Keratinocyte (primary cell): ENCODE measurements around the gene HERC3. TPM values are rescaled to one million over a fixed set of nuclear protein-coding genes. Genes with fewer than 3 reads are reported as not detected.

Experiments
- DNase-seq: peaks from one replicate; pipeline ENCODE4 v3.0.0-alpha.2; 2011; ENCODE audit warnings: low read depth, missing footprints, low spot score
- FAIRE-seq: peaks from 2 replicates; lab custom pipeline; 2011; peaks lifted over from hg19 to GRCh38; lab: Jason Lieb, UNC
- H2AFZ ChIP-seq: 2 replicates; pipeline ENCODE4 v1.6.0; 2012; ENCODE audit warnings: low read length, control low read depth, inconsistent platforms; ENCODE audit not compliant: control insufficient read depth
- H3K27ac ChIP-seq: 2 replicates; pipeline ENCODE4 v1.5.1; 2011; ENCODE audit warnings: low read length; ENCODE audit not compliant: control insufficient read depth, insufficient read depth
- H3K27me3 ChIP-seq: 3 replicates; pipeline ENCODE4 v1.6.0; 2011; ENCODE audit warnings: low read length; ENCODE audit not compliant: control insufficient read depth, insufficient read depth; ENCODE audit errors: extremely low read depth
- H3K36me3 ChIP-seq, 2 experiments: 2 replicates in 1 of 2; 3 replicates in 1 of 2; pipeline ENCODE4 v1.5.1; 2011; ENCODE audit warnings: low read length in 2 of 2, mild to moderate bottlenecking in 1 of 2; ENCODE audit not compliant: control insufficient read depth in 2 of 2, insufficient read depth in 2 of 2; ENCODE audit errors: extremely low read depth in 1 of 2
- H3K4me1 ChIP-seq: 3 replicates; pipeline ENCODE4 v1.5.1; 2011; ENCODE audit warnings: low read length; ENCODE audit not compliant: control insufficient read depth, insufficient read depth; ENCODE audit errors: extremely low read depth
- H3K4me2 ChIP-seq: 3 replicates; pipeline ENCODE4 v1.6.0; 2011; ENCODE audit warnings: low read depth, low read length; ENCODE audit not compliant: control insufficient read depth, insufficient read depth; ENCODE audit errors: extremely low read depth
- H3K4me3 ChIP-seq, 3 experiments: fragments of 200-600 bp in 1 of 3; sonication (generic) in 1 of 3; 2 replicates in 2 of 3; 3 replicates in 1 of 3; pipeline ENCODE4 v1.5.1; 2011 to 2016; ENCODE audit warnings: low read length in 3 of 3, mild to moderate bottlenecking in 3 of 3, control low read depth in 2 of 3, inconsistent platforms in 1 of 3, low read depth in 1 of 3, mixed read lengths in 1 of 3, mixed run types in 1 of 3, moderate library complexity in 1 of 3; ENCODE audit not compliant: control insufficient read depth in 2 of 3, insufficient read depth in 2 of 3; ENCODE audit errors: extremely low read depth in 1 of 3
- H3K79me2 ChIP-seq: 2 replicates; pipeline ENCODE4 v1.6.0; 2012; ENCODE audit warnings: low read length; ENCODE audit not compliant: control insufficient read depth, insufficient read depth
- H3K9ac ChIP-seq: 3 replicates; pipeline ENCODE4 v1.6.0; 2011; ENCODE audit warnings: low read length; ENCODE audit not compliant: control insufficient read depth, insufficient read depth; ENCODE audit errors: extremely low read depth
- H3K9me1 ChIP-seq: 3 replicates; pipeline ENCODE4 v1.6.0; 2011; ENCODE audit warnings: low read length; ENCODE audit not compliant: control insufficient read depth, insufficient read depth; ENCODE audit errors: extremely low read depth
- H3K9me3 ChIP-seq: 2 replicates; pipeline ENCODE4 v1.5.1; 2012; ENCODE audit warnings: low read depth, low read length; ENCODE audit not compliant: control insufficient read depth
- H4K20me1 ChIP-seq: 3 replicates; pipeline ENCODE4 v1.6.0; 2011; ENCODE audit warnings: low read length; ENCODE audit not compliant: control insufficient read depth, insufficient read depth; ENCODE audit errors: extremely low read depth
- EZH2 ChIP-seq: IDR thresholded peaks from one replicate; pipeline ENCODE4 v1.6.1; 2012; ENCODE audit warnings: inconsistent platforms, mild to moderate bottlenecking, low read length, moderate library complexity
- dilution Hi-C: fragments of 300-500 bp; cut with MboI; formaldehyde crosslinking; loops from one replicate; pipeline ENCODE4 v1.7.0; 2020; ENCODE audit warnings: low sequenced_read_pairs; ENCODE audit not compliant: extremely low pct_ligation_motif_present
- polyA plus RNA-seq, 5 experiments: library from polyadenylated mRNA; depleted of rRNA in 3 of 5; stranded (reverse) in 3 of 5; stranded (forward) in 1 of 5; unstranded in 1 of 5; fragments of >200 nt; gene quantifications; 1 replicate in 1 of 5; 2 replicates in 3 of 5; 3 replicates in 1 of 5; pipeline versions ENCODE4 v1.2.1 to v1.2.3, GENCODE V29; 2011 to 2012; ENCODE audit warnings: missing spikeins in 2 of 5, low read depth in 1 of 5, low replicate concordance in 1 of 5
- TF ChIP-seq, protein P1 (sequence below), 3 experiments: IDR thresholded peaks in 1 of 3; conservative IDR thresholded peaks in 1 of 3; optimal IDR thresholded peaks in 1 of 3; 2 replicates in 2 of 3; 3 replicates in 1 of 3; pipeline versions ENCODE3 to v1.5.1; 2011; ENCODE audit warnings: low read length in 3 of 3, mild to moderate bottlenecking in 3 of 3, moderate library complexity in 2 of 3, control low read depth in 1 of 3, inconsistent platforms in 1 of 3; ENCODE audit not compliant: insufficient read depth in 2 of 3; ENCODE audit errors: extremely low read depth in 1 of 3

Gene HERC3
- polyA plus RNA-seq, 1 donor (not counting 4 experiments of a cell fraction or from before 2014, with no cell fraction given): 26.3 TPM

DNA sequence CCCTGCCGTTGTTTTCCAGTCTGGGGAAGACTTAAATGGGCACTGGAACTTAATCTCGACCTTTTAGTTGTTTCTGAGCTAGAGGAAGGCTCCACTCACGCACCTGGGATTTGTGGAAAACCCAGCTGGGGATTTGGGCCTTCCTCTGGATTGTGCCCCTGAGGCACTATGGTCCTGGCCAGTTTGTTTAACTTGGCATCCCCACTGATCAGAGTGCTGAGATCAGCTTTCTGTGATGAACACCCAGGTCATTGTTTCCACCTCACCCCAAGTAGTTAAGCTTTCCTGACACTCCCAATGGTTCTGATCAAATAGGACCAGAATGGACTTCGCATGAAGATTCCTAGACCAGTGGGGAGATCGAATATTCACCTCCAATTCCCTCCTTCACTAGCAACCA, 125.8 kb downstream of the HERC3 start:
- no peak for TF ChIP-seq EZH2
- TF ChIP-seq, protein P1, sequence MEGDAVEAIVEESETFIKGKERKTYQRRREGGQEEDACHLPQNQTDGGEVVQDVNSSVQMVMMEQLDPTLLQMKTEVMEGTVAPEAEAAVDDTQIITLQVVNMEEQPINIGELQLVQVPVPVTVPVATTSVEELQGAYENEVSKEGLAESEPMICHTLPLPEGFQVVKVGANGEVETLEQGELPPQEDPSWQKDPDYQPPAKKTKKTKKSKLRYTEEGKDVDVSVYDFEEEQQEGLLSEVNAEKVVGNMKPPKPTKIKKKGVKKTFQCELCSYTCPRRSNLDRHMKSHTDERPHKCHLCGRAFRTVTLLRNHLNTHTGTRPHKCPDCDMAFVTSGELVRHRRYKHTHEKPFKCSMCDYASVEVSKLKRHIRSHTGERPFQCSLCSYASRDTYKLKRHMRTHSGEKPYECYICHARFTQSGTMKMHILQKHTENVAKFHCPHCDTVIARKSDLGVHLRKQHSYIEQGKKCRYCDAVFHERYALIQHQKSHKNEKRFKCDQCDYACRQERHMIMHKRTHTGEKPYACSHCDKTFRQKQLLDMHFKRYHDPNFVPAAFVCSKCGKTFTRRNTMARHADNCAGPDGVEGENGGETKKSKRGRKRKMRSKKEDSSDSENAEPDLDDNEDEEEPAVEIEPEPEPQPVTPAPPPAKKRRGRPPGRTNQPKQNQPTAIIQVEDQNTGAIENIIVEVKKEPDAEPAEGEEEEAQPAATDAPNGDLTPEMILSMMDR (optimal IDR thresholded peaks at IDR 0.05 in 1 of 3, IDR thresholded peaks at IDR 0.05 in 1 of 3, conservative IDR thresholded peaks at IDR 0.05 in 1 of 3; ENCODE audit: extremely low read depth in 1 of 3, insufficient read depth in 2 of 3, low read length in 3 of 3): no peak
- no peak overlapping the region for H3K9ac ChIP-seq
- H3K27me3 ChIP-seq: no peaks in the 10 kb centered on the region
- peaks cover 6 to 19% of the 10 kb centered on the region in 2 experiments for H3K36me3 ChIP-seq
- H2AFZ ChIP-seq: no peak overlapping the region
- H3K4me3 ChIP-seq: no peak overlapping the region
- H3K79me2 ChIP-seq: no peaks in the 10 kb centered on the region
- dilution Hi-C loops: no loop called here
- no peaks in the 10 kb centered on the region for H4K20me1 ChIP-seq
- no peaks in the 10 kb centered on the region for H3K9me3 ChIP-seq
- H3K9me1 ChIP-seq: no peaks in the 10 kb centered on the region
- no peak for FAIRE-seq
- H3K4me1 ChIP-seq: peaks cover 2% of the 10 kb centered on the region
- no peak for DNase-seq
- H3K27ac ChIP-seq: no peak overlapping the region
- no peak overlapping the region for H3K4me2 ChIP-seq

DNA sequence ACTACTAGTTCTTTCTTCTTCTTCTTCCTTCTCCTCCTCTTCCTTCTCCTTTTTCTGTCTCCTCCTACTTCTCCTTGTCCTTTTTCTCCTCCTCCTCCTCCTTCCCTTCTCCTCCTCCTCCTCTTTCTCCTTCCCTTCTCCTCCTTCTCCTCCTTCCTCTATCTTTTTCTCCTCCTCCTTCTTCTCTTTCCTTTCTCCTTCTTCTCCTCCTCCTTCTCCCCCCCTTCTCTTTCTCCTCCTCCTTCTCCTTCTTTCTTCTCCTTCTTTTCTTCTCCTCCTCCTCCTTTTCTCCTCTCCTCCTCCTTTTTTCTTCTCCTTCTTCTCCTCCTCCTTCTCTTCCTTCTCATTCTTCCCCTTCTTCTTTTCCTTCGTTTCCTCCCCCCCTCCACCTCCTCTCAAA, 127.1 kb downstream of the HERC3 start:
- no peaks in the 10 kb centered on the region for H3K79me2 ChIP-seq
- no peak overlapping the region for H2AFZ ChIP-seq
- H3K9ac ChIP-seq: no peak overlapping the region
- TF ChIP-seq EZH2: no peak
- TF ChIP-seq, protein P1 (optimal IDR thresholded peaks at IDR 0.05 in 1 of 3, IDR thresholded peaks at IDR 0.05 in 1 of 3, conservative IDR thresholded peaks at IDR 0.05 in 1 of 3; ENCODE audit: extremely low read depth in 1 of 3, insufficient read depth in 2 of 3, low read length in 3 of 3): no peak
- no peak overlapping the region for H3K4me3 ChIP-seq
- peaks cover 12 to 24% of the 10 kb centered on the region in 2 experiments for H3K36me3 ChIP-seq
- H3K4me1 ChIP-seq: no peaks in the 10 kb centered on the region
- dilution Hi-C loops: no loop called here
- no peaks in the 10 kb centered on the region for H3K9me3 ChIP-seq
- no peak for DNase-seq
- H3K4me2 ChIP-seq: no peak overlapping the region
- H3K9me1 ChIP-seq: no peaks in the 10 kb centered on the region
- FAIRE-seq: no peak
- H3K27me3 ChIP-seq: no peaks in the 10 kb centered on the region
- no peak overlapping the region for H3K27ac ChIP-seq
- H4K20me1 ChIP-seq: no peaks in the 10 kb centered on the region
